GM12872 (cell line): ENCODE results near the gene KCNQ1.

Source experiments
- CTCF ChIP-seq: IDR thresholded peaks from 3 replicates; pipeline ENCODE4 v1.5.1; 2011; ENCODE audit warnings: low read depth, mild to moderate bottlenecking, low read length, moderate library complexity; ENCODE audit not compliant: insufficient read depth

The KCNQ1 gene

GRCh38 chr11:2580571-2581001 lies 135.8 kb downstream of the KCNQ1 start:
- no peak for TF ChIP-seq CTCF

GRCh38 chr11:2581151-2581930 lies 136.5 kb downstream of the KCNQ1 start:
- TF ChIP-seq CTCF: no peak

- TF ChIP-seq CTCF: no peak
Measured at GRCh38 chr11:2581931-2582350, 137.1 kb downstream of the KCNQ1 start.

- no peak for TF ChIP-seq CTCF
Measured at GRCh38 chr11:2582351-2582945, 137.6 kb downstream of the KCNQ1 start.

GRCh38 chr11:2582946-2583604 lies 138.3 kb downstream of the KCNQ1 start:
- TF ChIP-seq CTCF: no peak

DNA sequence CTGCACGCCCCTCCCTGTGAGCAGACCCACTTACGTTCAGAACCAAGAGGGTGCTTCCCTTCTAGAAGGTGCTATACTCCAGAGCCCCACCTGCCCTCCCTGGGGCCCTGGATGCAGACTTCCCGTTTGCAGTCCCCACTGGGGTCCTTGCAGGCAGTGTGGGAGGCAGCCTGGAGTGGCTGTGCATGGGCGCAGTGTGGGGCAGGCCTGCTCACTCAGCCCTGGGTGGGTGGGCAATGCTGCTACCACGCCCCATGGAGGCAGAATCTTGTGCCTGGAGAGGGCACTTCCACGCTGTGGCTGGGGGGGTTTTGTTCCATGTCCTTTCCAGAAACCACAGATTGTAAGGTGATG lies 138.8 kb downstream of the KCNQ1 start:
- TF ChIP-seq CTCF: no peak

DNA sequence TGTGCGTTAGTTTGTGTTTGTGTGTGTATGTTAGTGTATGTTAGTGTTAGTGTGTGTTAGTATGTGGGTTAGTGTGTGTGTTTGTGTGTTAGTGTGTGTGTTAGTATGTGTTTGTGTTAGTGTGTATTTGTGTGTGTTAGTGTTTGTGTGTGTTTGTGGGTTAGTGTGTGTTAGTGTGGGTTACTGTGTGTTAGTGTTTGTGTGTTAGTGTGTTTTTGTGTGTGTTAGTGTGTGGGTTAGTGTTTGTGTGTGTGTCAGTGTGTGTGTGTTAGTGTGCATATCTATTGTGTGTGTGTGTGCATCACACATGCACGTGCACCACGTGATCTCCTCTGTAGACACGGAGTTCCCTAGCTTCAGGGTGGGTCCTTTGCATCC lies 139.6 kb downstream of the KCNQ1 start:
- TF ChIP-seq CTCF: no peak
